KMS-11 (cell line): Measurements from ENCODE around the gene PUM2.
"Not testable (repeated sequence)": the region's sequence is repeated elsewhere in the genome, so short reads cannot be mapped to it uniquely, and the experiment has no call there.

Experiments used
- H2AFZ ChIP-seq: fragments of 200-600 bp; sonication (generic); 2 replicates; pipeline ENCODE4 v1.6.1; 2016; ENCODE audit warnings: antibody characterized with exemption, mixed run types, low read depth
- H3K27ac ChIP-seq: fragments of 200-600 bp; sonication (generic); 2 replicates; pipeline ENCODE4 v1.6.1; 2016; ENCODE audit warnings: mild to moderate bottlenecking, mixed run types
- H3K27me3 ChIP-seq: fragments of 200-600 bp; sonication (generic); 2 replicates; pipeline ENCODE4 v1.6.1; 2017; ENCODE audit warnings: mild to moderate bottlenecking, low read depth, mixed run types, moderate library complexity; ENCODE audit not compliant: insufficient read depth
- H3K36me3 ChIP-seq: fragments of 200-600 bp; sonication (generic); 2 replicates; pipeline ENCODE4 v1.6.1; 2017; ENCODE audit warnings: mild to moderate bottlenecking, mixed run types; ENCODE audit not compliant: insufficient read depth
- H3K4me1 ChIP-seq: fragments of 200-600 bp; sonication (generic); 2 replicates; pipeline ENCODE4 v1.6.1; 2016; ENCODE audit warnings: mild to moderate bottlenecking, low read depth, mixed run types; ENCODE audit not compliant: poor library complexity, severe bottlenecking
- H3K4me2 ChIP-seq: fragments of 200-600 bp; sonication (generic); 2 replicates; pipeline ENCODE4 v1.7.0; 2016; ENCODE audit warnings: mild to moderate bottlenecking, mixed run types
- H3K4me3 ChIP-seq: fragments of 200-600 bp; sonication (generic); IDR thresholded peaks from 2 replicates; pipeline ENCODE4 v1.6.1; 2017; ENCODE audit warnings: low read depth, low read length, mixed read lengths; ENCODE audit not compliant: insufficient read depth
- H3K79me2 ChIP-seq: fragments of 200-600 bp; sonication (generic); 2 replicates; pipeline ENCODE4 v1.6.1; 2016; ENCODE audit warnings: low read depth, mixed run types; ENCODE audit not compliant: insufficient read depth
- H3K9ac ChIP-seq: fragments of 200-600 bp; sonication (generic); 2 replicates; pipeline ENCODE4 v1.6.1; 2016; ENCODE audit warnings: mild to moderate bottlenecking, mixed run types
- H4K20me1 ChIP-seq: fragments of 200-600 bp; sonication (generic); 2 replicates; pipeline ENCODE4 v1.6.1; 2016; ENCODE audit warnings: mild to moderate bottlenecking, mixed run types; ENCODE audit not compliant: insufficient read depth
- TF ChIP-seq, protein P1 (sequence below): fragments of 200-600 bp; sonication (generic); conservative IDR thresholded peaks from 2 replicates; pipeline ENCODE4 v1.6.1; 2017; ENCODE audit warnings: low read depth, mild to moderate bottlenecking, antibody characterized with exemption, low read length, moderate library complexity, mixed read lengths

Gene PUM2

DNA sequence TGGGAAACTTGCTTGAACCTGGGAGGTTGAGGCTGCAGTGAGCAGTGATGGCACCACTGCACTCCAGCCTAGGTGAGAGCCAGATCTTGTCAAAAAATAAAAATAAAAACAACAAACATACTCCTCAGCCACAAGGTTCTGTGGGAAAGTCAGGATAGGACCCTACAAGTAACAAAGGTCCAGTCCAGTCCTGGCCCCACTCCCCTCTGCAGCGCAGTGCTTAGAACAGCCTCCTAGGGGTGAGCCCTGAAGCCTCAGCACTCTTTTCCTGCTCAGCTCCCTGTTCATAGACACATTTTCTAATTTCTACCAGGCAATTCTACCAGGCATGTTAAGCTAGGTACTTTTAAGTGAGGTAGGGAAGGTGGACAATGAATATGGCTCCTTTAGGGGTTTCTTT, 103.6 kb downstream of the PUM2 start:
- Histone ChIP-seq H3K27ac (no peak overlapping the region), H2AFZ (no peak overlapping the region), H3K4me1 (no peaks in the 10 kb centered on the region), H3K9ac (no peak overlapping the region), H3K4me3 (no peak overlapping the region), H3K36me3 (0 out of 2 replicates have a peak, but pooled peaks cover 5% of the 10 kb centered on the region), H4K20me1 (no peaks in the 10 kb centered on the region), H3K4me2 (no peak overlapping the region), H3K27me3 (no peaks in the 10 kb centered on the region), H3K79me2 (no peaks in the 10 kb centered on the region)
- TF ChIP-seq, protein P1, sequence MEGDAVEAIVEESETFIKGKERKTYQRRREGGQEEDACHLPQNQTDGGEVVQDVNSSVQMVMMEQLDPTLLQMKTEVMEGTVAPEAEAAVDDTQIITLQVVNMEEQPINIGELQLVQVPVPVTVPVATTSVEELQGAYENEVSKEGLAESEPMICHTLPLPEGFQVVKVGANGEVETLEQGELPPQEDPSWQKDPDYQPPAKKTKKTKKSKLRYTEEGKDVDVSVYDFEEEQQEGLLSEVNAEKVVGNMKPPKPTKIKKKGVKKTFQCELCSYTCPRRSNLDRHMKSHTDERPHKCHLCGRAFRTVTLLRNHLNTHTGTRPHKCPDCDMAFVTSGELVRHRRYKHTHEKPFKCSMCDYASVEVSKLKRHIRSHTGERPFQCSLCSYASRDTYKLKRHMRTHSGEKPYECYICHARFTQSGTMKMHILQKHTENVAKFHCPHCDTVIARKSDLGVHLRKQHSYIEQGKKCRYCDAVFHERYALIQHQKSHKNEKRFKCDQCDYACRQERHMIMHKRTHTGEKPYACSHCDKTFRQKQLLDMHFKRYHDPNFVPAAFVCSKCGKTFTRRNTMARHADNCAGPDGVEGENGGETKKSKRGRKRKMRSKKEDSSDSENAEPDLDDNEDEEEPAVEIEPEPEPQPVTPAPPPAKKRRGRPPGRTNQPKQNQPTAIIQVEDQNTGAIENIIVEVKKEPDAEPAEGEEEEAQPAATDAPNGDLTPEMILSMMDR = no peak

- not testable (repeated sequence) for H3K4me2 ChIP-seq, H3K4me3 ChIP-seq, H3K79me2 ChIP-seq, H3K36me3 ChIP-seq, H2AFZ ChIP-seq, H3K27ac ChIP-seq, H3K9ac ChIP-seq, H4K20me1 ChIP-seq, H3K4me1 ChIP-seq, H3K27me3 ChIP-seq
These were observed 107.0 kb downstream of the PUM2 start for GRCh38 chr2:20243637-20244036.

DNA sequence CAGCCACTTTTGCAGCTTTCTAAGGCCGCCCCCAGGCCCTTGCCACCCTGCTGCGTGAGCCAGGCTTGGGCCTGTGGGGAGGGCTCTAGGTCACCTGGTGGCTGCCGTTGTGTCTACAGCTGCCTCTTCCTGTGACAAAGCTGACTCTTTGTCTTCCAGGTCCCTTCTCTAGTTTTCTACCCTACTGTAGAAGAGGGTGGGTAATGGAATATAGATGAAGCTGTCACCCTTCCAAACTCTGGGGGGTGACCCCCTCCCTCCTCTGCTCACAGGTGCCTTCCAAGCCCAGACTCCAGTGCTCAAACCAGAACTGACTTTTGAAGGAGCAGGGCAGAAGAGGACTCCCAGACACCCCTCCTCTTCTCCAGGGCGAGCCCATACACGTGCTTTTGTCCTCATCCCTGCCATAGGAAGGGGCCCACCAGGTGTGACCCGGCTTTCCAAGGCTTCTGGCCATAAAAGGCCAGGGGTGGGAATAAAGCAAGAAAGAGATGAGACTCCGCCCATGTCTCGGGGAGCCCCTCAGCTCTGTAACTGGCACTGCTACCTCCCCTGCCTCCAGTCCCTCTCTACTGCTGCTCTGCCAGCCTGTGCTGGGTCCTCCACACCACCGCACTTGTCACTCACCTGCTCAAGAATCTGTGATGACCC, 107.8 kb downstream of the PUM2 start:
- no peaks in the 10 kb centered on the region for H3K79me2 ChIP-seq
- no peak overlapping the region for H3K4me2 ChIP-seq
- H3K4me3 ChIP-seq = no peak overlapping the region
- H3K27ac ChIP-seq = no peak overlapping the region
- H4K20me1 ChIP-seq = no peaks in the 10 kb centered on the region
- H2AFZ ChIP-seq = no peak overlapping the region
- no peaks in the 10 kb centered on the region for H3K36me3 ChIP-seq
- H3K27me3 ChIP-seq = no peaks in the 10 kb centered on the region
- H3K4me1 ChIP-seq = no peaks in the 10 kb centered on the region
- TF ChIP-seq, protein P1 = no peak
- no peak overlapping the region for H3K9ac ChIP-seq

- Histone ChIP-seq H3K27me3 (no peaks in the 10 kb centered on the region), H3K27ac (no peak overlapping the region), H2AFZ (no peak overlapping the region), H3K4me2 (no peak overlapping the region), H3K79me2 (no peaks in the 10 kb centered on the region), H3K9ac (no peak overlapping the region), H4K20me1 (no peaks in the 10 kb centered on the region), H3K4me3 (no peak overlapping the region), H3K36me3 (no peaks in the 10 kb centered on the region), H3K4me1 (no peaks in the 10 kb centered on the region)
- TF ChIP-seq, protein P1 = peak; percentile 42
These were observed 108.5 kb downstream of the PUM2 start for GRCh38 chr2:20241973-20242726.

DNA sequence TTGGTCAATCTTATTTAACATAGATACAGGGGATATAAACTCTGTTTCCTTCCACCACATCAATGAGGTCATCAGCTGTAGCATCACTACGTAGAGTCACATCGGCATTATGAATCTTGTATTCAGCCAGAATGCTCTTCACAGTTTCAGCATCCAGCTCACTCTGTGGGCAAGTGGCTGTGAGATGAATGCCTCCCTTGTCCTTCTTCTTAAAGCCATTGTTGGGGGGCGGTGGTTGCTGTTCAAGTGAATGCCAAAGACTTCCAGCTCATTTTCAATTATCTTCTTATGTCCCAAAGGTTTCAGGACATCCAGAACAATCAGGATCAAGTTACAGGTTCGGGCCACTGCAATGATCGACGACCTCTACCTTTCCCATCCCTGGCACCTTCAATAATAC, 110.4 kb downstream of the PUM2 start:
- not testable (repeated sequence) for H3K79me2 ChIP-seq, H3K36me3 ChIP-seq, H3K4me1 ChIP-seq, H3K9ac ChIP-seq, H3K27me3 ChIP-seq, H4K20me1 ChIP-seq, H3K4me3 ChIP-seq, H2AFZ ChIP-seq, H3K4me2 ChIP-seq, H3K27ac ChIP-seq
